Liver (tissue), 3 donors: ENCODE measurements around the gene NCLN.

Experiments used
- ATF3 ChIP-seq: IDR thresholded peaks from 2 replicates; pipeline ENCODE4 v1.6.1; 2016; ENCODE audit warnings: antibody characterized with exemption
- CTCF ChIP-seq: fragments of 150-350 bp; IDR thresholded peaks from 2 replicates; pipeline ENCODE4 v1.5.1; 2017; ENCODE audit warnings: improper control_type of control experiment, low read depth, low read length; ENCODE audit not compliant: missing input control
- EGR1 ChIP-seq, 2 donors: IDR thresholded peaks; 2 replicates each; pipeline ENCODE4 v1.6.1; 2016 to 2018; ENCODE audit warnings: antibody characterized with exemption in 2 of 2, low read depth in 2 of 2
- GABPA ChIP-seq, 2 donors: IDR thresholded peaks in 1 of 2; conservative IDR thresholded peaks in 1 of 2; 2 replicates each; pipeline ENCODE4 v1.6.1; 2016; ENCODE audit warnings: antibody characterized with exemption in 2 of 2, mild to moderate bottlenecking in 1 of 2, moderate library complexity in 1 of 2
- JUND ChIP-seq, 2 donors: IDR thresholded peaks; 2 replicates each; pipeline ENCODE4 v1.6.1; 2016; ENCODE audit warnings: antibody characterized with exemption in 2 of 2
- MAX ChIP-seq: IDR thresholded peaks from 2 replicates; pipeline ENCODE4 v1.6.1; 2016; ENCODE audit warnings: antibody characterized with exemption
- RAD21 ChIP-seq, 2 donors: IDR thresholded peaks; 2 replicates each; pipeline ENCODE4 v1.6.1; 2016; ENCODE audit warnings: antibody characterized with exemption in 2 of 2, mild to moderate bottlenecking in 2 of 2
- REST ChIP-seq: IDR thresholded peaks from 2 replicates; pipeline ENCODE4 v1.6.1; 2016; ENCODE audit warnings: antibody characterized with exemption, mild to moderate bottlenecking
- RXRA ChIP-seq, 2 donors: IDR thresholded peaks; 2 replicates each; pipeline ENCODE4 v1.6.1; 2017 to 2018; ENCODE audit warnings: antibody characterized with exemption in 2 of 2, mild to moderate bottlenecking in 1 of 2
- SP1 ChIP-seq: IDR thresholded peaks from 2 replicates; pipeline ENCODE4 v1.6.1; 2018; ENCODE audit warnings: antibody characterized with exemption, mild to moderate bottlenecking
- TAF1 ChIP-seq: conservative IDR thresholded peaks from 2 replicates; pipeline ENCODE4 v1.6.1; 2016; ENCODE audit warnings: antibody characterized with exemption, mild to moderate bottlenecking
- ZBTB33 ChIP-seq: IDR thresholded peaks from 2 replicates; pipeline ENCODE4 v1.6.1; 2016; ENCODE audit warnings: antibody characterized with exemption
- donor health status: healthy.
- donor health status: healthy.

GRCh38 chr19:3233116-3233515 lies 47.4 kb downstream of the NCLN start:
- TF ChIP-seq ATF3 (no peak), CTCF (no peak), RXRA (IDR thresholded peaks at IDR 0.05) (no peak), RAD21 (IDR thresholded peaks at IDR 0.05) (no peak), REST (no peak), EGR1 (IDR thresholded peaks at IDR 0.05; ENCODE audit: low read depth in 2 of 2) (no peak), MAX (no peak), GABPA (IDR thresholded peaks at IDR 0.05 in 1 of 2, conservative IDR thresholded peaks at IDR 0.05 in 1 of 2) (no peak), SP1 (no peak), ZBTB33 (no peak), TAF1 (no peak), JUND (IDR thresholded peaks at IDR 0.05) (no peak)
